HG02973 (cell line): ENCODE data around the gene DHPS.
A peak's percentile ranks its signal among the peaks of the same experiment; 100 is the strongest.
"Not testable (repeated sequence)": the region's sequence is repeated elsewhere in the genome, so short reads cannot be mapped to it uniquely, and the experiment has no call there.

Experiments
- ATAC-seq: cut with Tn5 transposase; IDR thresholded peaks from one replicate; pipeline ENCODE4 v1.9.1; 2021; ENCODE audit warnings: moderate library complexity; ENCODE audit not compliant: unreplicated experiment

Gene DHPS

DNA sequence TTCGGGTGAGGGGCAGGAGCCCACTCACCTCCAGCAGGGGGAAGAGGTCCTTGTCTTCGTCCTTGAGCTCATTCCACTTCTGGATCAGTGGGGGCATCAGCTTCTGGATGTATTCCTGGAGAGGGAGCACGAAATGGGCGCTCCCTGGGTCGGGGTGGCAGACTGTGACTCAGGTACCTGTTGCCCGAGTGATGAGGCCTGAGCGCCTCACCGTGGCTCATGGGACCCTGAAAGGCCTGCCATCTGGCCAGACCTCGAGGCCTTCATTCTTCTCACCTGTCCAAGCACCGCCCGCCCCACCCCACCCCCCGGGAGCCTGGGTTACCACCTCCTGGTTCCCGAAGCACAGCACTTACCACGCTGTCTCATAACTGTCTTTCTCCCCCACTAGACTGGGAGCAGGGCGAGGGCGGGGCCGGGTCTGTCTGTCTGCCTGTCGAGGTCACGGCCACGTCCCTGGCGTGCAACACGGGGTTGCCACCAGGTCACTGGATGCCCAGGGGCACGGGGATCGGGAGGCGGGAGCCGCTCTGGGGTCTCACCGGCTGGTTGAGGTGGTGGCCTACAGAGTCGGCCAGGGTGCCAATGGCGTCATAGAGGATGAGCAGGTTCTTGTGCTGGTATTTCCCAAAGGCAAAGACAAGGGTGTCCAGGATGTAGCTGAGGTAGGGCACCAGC lies 24.1 kb upstream of the DHPS start:
- ATAC-seq = no peak

DNA sequence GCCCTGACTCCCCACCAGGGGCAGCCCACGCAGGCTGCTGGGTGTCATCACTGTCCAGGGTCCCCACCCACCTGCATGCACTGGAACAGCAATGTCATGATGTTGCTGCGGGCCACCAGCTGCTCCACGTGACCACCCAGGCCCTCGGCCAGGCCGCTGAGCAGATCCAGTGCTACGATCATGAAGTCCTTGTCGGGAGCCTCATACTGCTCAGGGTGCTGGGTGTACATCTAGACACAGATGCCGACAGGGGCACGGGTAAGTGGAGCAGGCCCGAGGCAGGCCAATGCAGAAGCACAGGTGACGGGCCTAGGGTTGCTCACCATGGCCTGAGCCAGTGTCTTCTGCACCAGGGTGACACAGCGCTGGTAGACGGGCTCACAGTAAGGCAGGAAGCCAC lies 23.5 kb upstream of the DHPS start:
- ATAC-seq = no peak

DNA sequence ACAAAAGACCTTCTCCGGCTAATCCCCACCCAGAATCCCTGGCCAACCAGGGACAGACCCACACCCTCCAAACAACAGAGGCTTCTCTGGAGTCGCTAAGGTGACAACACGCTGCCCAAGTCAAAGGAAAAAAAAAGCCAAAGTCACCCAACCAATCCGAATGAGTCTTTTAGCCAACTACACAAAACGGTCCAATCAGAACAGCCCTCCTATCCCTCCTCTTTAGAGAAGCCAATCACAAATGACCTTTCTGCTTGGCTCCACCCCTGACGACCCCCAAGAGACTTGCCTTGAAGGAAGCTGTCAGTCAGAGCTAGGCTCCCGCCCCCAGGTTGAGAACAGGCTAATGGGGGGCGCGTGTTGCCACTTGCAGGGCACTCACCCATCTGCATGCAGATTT lies 21.4 kb upstream of the DHPS start:
- ATAC-seq = no peak

DNA sequence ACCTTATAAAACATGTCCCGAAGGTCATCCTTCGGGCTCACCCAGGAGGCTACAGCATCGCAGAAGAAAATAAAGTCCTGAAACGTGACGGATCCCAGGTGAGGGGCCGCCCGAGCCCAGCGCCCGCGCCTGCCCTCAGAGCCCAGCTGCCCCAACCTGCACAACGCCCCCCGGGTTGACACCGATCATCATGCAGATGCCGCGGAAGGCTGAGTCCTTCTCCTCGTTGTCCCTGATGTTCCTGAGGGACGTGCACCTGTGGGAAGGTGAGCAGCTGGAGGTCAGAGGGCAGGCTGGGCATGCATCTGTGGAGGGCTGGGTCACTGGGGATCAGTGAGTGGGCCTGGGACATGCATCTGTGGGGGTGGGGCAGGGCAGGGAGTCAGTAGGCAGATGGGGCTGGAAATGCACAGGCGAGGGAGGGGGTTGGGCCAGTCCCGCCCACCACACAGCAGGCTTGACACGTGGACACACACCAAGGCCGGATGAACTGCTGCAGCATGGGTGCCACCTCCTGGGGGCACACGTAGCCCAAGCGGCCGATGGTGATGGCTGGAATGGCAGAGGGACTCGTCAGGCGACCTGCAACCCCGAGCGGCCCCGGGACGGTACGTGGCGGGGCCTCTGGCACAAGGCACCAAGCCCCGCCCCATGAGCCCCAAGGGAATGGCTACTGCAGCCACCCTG lies 20.1 kb upstream of the DHPS start:
- ATAC-seq = no peak

DNA sequence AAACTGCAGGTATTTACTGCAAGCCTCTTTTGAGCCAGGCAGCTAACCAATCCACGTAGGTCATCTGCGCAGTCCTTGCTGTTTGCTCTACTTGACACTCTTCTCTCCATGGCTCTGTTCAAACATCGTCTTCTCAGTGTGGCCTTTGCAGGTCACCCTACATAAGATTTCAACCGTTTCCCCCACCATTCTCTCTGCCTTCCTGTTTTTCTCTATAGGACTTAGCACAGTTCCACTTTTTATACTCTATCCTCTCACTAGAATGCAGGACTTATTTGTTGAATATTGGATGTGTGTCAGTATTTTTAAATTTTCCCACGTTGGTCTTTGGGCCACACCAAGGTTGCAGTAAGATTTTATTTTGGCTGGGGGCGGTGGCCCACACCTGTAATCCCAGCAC lies 16.5 kb upstream of the DHPS start:
- ATAC-seq = no peak

DNA sequence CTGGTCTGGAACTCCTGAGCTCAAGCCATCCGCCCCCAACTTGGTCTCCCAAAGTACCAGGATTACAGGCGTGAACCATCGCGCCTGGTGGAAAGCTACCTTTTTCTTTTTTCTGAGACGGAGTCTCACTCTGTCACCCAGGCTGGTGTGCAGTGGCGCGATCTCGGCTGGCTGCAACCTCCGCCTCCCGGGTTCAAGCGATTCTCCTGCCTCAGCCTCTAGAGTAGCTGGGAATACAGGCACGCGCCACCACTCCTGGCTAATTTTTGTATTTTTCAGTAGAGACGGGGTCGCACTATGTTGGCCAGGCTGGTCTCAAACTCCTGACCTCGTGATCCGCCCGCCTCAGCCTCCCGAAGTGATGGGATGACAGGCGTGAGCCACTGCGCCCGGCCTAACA lies 15.7 kb upstream of the DHPS start:
- ATAC-seq = not testable (repeated sequence)

DNA sequence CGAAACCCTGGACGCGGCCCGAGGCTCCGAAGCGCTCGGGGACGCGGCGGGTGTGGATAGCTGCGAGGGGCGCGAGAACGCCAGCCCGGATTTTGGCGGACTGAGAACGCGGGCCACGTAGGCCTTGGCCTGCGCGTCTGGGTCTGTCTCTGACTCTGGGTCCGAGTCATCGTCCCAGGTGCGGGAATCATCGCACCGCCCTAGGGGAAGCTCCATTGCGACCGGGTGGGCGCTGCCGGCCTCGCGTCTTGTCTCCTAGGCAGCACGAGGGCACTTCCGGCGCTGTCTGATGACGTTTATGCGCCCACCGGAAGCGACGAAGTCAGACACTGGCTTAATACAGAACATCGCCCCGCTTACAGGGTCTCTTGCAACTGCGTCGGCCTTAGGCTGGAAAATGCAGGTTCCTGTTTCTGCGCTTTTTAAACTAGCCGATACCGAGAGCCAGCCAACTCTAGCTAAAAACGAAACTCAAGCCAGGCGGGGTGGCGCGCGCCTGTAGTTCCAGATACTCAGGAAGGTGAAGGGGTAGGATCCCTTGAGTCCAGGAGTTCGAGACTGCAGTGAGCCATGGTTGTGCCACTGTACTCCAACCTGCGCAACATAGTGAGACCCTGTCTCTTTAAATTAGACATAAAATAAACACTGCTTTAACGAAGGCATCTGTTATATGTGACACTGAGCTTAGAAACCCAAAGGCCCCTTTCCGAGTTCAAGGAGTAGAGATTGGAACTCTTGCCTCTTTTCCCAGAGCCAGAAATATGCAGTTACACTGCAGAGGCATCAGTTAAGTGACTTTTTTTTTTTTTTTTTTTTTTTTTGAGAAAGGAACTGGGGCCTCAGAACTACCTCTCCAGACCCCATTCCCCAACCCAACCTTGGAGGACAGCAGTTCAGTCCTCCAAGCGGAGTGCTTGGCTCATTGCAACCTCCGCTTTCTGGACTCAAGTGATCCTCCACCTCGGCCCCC lies 15.0 kb upstream of the DHPS start, which contains the start of gene FBXW9:
FBXW9 (minus strand) TSS at position 266 of the 970 bp plus-strand sequence; CDS start at position 216, 50 bp downstream.
- peak; percentile 65 for ATAC-seq

DNA sequence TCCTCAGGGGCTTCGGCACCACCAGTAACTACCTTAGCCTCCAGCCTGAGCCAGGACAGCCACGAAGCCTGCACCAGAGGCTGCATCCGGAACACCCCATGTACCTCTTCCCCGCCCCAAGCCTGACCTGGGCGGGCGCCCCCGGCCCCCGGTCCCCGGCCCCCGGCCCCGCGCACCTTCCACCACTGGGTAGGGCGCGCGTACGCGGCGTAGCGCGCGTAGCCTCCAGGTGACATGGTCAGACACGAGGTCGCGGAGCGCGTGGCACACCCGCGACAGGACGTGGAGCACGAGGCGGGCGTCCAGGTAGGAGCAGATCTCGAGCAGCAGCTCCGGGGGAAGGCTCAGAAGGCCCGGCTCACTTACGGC lies 14.3 kb upstream of the DHPS start:
- ATAC-seq = peak; percentile 6

DNA sequence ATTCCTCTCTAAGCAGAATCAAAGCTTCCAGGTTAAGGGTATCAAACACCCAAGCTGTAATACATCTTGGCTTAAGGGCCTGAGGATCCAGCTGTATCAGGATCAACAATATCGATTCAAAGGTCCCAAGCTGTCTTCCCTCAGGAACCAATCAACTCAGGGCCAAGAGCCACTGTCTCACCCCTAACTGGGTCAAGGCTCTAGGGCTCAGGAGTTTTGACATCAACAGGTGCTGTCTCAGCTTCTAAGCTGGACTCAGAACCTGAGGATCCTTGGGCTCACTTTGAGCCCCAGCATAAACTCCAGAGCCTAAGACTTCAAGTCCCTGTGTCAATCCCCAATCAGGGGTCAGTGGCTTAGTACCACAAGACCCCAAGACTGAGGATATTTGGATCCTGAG lies 13.8 kb upstream of the DHPS start:
- peak; percentile 15 for ATAC-seq

DNA sequence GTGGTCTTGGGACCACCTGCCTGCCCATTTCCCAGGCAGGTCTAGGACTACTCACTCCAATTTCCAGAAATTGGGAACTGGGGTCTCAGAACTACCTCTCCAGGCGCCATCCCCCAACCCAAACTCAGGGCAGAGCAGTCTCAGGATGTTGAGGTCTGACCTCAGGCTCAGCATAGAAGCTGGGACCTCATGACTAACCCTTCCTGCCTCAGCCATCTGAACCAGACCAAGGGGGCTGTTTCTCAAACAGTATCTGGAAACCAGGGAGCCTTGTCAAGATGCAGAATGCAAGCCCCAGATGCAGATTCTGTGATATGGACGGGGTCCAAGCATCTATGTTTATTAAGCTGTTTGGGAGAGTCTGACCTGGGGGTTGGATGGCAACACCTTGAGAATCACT lies 13.4 kb upstream of the DHPS start:
- no peak for ATAC-seq

DNA sequence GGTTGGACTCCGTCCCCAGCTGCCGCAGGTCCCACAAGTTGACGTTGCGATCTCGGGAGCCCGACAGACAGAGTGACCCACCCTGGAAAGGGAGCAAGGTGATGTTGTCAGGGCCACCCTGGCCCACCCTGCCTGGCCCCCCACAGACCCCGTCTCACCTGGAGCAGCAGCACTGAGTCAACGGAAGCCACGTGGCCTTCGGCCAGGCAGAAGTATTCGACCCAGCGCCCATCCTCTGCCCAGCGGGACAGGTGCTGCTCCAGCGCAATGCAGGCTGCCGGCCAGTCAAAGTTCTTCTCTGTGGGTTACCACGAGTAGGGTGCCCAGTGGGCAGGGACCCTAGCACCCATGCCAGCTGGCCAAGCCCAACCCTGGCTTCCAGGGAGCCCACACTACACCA lies 13.0 kb upstream of the DHPS start:
- ATAC-seq = no peak

DNA sequence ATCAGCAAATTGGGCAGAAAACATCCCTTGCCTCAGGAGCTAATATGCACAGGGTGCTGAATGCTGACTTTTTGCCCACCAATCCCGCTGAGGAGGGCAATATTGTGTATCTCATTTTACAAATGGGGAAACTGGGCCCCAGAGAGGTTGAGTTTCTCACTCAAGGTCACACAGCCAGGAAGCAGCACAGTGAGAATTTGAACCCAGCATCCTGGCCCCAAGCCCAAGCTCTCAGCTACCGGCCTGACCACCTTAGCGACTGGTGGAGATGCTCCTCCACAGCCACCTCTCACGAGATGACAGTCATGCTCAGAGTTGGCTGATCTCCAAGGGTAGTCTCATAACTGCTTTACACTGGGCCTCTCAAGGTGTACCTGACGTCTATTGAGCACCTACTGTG lies 11.3 kb upstream of the DHPS start:
- no peak for ATAC-seq

DNA sequence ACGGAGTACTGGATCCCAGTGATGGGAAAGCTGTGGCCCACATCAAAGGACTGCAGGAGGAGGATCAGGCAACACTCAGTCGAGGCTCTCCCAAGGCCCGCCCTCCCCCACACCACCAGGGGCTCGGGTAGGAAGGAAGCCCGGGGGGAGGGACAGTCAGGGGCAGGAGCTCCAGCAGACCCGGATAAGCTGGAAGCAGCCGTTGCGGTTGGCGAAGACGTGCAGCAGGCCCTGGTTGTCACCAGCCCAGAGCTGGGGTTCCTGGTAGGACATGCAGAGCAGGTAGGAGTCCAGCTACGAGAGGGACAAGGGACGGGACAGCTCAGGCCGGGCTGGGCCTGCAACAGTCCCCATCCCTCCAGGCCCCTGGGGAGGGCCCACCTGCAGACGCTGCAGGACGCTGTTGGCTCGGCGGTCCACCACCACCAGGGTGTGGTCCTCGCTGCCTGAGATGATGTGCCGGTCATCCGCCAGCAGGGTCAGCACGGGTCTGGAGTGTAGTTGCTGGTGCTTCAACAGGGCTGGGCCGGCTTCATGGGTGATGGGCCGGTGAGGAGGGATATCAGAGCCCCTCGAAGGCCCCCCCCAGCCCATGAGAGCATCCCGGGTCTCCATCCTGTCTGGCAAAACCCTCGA lies 8.0 kb upstream of the DHPS start:
- ATAC-seq = no peak

DNA sequence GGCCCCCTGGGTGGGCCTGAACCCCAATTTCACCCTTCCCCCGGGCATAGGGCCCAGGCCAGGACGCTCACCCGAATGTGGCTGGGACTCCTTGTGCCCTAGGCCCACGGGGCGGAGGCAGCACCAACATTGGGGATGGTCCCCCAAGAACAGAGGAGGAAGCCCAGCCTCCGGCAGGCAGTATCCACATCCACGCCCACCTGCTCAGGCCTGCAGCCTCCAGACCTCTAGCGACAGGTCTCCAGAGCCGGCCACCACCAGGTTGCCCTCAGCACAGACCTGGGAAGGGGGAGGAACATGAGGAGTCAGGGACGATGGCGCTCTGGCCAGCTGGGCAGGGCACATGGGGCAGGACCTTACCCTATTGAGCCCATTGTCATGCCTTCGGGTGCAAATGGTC lies 7.3 kb upstream of the DHPS start:
- no peak for ATAC-seq

DNA sequence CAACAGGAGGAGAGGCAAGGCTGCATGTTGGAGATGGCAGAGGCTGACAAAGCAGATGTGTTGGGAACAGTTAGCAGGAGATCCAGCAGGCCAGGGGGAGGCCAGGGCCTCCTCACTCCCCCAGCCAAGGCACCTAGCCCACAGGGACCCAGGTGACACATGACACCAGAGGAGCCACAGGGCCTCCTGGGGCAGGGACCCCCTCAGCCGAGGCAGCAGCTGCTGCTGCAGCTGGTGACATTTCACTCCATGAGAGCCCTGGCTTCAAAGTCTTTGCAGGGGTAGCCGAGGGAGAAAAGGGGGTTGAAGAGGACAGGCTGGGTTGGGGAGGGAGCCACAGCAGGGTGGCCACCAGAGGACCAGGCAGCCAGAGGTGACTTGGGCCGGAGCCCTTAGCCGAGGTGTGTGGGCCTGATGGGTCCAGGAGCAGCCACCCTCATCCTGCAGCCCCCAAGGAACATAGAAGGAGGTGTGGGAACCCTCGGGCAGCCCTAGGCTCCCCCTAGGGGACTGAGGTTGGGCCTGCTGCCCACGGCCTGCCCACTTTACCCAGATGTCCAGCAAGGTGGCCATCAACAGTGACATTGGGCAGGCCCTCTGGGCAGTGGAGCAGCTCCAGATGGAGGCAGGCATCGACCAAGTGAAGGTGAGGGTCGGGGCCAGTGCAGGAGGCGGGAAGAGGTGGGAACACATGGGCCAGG lies 6.0 kb upstream of the DHPS start, which contains the start of gene GNG14:
GNG14 (plus strand) TSS at position 503 of the 701 bp plus-strand sequence; CDS start at position 554, 51 bp downstream.
- no peak for ATAC-seq

DNA sequence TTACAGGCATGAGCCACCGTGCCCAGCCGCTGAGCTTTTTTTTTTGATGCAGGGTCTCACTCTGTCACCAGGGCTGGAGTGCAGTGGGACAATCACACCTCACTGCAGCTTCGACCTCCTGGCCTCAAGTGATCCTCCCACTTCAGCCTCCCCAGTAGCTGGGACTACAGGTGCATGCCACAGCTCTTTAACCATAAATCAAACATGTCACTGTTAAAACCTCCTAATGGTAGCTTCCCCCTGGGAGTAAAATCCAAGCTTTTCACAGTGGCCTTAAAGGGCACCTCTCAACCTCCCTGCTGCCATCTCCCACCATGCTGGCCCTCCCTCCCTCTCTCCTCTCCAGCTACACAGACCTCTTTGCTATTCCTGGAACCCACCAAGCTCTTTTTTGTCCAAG lies 4.2 kb upstream of the DHPS start:
- no peak for ATAC-seq

DNA sequence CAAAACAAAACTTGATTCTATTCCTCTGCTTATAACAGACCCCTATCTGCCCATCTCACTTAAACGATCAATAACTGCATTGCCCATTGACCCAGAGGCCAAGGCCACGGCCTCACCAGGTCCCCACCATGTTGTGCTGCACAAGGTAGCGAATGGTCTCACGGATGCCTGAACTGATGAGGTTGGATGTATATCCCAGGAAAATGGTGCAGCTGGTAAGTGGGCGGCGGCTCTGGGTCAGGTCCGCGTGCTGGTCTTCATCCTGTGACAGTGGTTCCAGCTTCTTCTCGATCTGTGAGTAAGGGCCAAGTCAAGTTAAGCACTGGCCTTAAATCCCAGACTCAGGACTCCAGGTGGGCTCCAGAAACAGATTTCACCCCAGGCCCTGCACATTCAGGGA lies 1.6 kb downstream of the DHPS start:
- no peak for ATAC-seq

DNA sequence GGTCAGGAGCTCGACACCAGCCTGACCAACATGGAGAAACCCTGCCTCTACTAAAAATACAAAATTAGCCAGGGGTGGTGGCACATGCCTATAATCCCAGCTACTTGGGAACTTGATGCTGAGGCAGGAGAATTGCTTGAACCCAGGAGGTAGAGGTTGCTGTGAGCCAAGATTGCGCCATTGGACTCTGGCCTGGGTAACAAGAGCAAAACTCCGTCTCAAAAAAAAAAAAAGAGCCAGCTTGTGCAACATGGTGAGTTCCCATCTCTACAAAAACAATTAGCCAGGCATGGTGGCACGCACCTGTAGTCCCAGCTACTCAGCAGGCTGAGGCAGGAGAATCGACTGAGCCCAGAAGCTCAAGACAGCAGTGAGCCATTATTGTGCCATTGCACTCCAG lies 3.6 kb downstream of the DHPS start:
- ATAC-seq = not testable (repeated sequence)

DNA sequence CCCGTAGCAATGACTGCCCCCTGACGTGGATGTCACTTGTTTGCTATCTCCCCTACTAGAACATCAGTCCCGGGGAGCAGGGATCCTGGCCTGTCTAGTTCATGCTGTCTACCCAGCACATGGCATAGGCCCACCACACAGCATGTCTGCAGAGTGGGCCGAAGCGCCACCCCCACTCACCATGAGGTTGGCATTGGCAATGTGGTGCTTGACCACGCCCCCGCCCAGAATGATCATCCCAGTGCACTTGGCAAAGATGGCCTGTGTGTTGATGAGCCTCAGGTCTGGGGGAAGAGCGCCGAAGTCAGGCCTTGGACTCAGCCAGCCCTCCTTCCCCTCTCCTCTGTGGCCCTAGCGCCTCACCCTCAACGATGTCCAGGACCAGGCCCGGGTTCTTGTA lies 4.8 kb downstream of the DHPS start:
- ATAC-seq = no peak

DNA sequence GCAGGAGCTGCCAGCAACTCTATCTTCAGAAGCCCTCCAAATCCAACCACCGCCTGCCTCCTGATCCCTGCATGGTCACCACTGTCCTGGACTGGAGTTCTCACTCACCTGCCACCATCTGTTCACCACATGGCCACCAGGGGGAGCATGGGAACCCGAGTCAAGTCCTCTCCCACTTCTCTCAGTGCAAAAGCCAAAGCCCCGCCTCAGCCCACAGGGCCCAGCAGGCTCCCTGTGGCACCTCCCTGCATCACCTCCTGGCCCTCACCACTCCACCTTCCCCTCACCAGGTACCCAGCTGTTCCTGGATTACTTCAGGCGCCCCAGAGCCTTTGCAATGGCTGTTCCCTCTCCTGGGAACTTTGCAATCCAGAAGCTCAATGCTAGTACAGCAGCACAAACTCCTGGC lies 5.3 kb downstream of the DHPS start:
- ATAC-seq = no peak
